Measurements from ENCODE around the gene DNAJB13. TPM values are rescaled to one million over a fixed set of nuclear protein-coding genes. Genes with fewer than 3 reads are reported as not detected.

The DNAJB13 gene
- not detected for total RNA-seq

GRCh38 chr11:73950869-73951710 lies at the start of gene DNAJB13:
TSS of gene DNAJB13 (plus strand) at chr11:73951026. CDS start at chr11:73951070, 44 bp downstream.
- Mint-ChIP-seq H3K36me3 (ENCODE audit: low read depth) (no peaks in the 10 kb centered on the region), H3K27ac (no peak within 1 kb of the TSS), H3K4me1 (ENCODE audit: low read depth) (no peaks in the 10 kb centered on the region), H3K4me3 (no peak within 1 kb of the TSS), H3K9me3 (ENCODE audit: insufficient read depth) (no peaks in the 10 kb centered on the region), H3K27me3 (ENCODE audit: low read depth) (no peaks in the 10 kb centered on the region)
- peak; percentile 40 for DNase-seq
- CTCF ChIA-PET = interaction anchor here (1.5 kb wide), 1 partner anchor 10 kb away, joined by 3 read pairs; no protein-coding TSS in a partner anchor
- ATAC-seq = peak; percentile 60
- POLR2A ChIA-PET = interaction anchor here (0.6 kb wide), 1 partner anchor 17 kb away, joined by 3 read pairs; no protein-coding TSS in a partner anchor

- ChIA-PET CTCF (no interaction called here), POLR2A (no interaction called here)
- Mint-ChIP-seq H3K4me3 (no peak overlapping the region), H3K4me1 (ENCODE audit: low read depth) (no peaks in the 10 kb centered on the region), H3K27me3 (ENCODE audit: low read depth) (no peaks in the 10 kb centered on the region), H3K36me3 (ENCODE audit: low read depth) (peaks cover 21% of the 10 kb centered on the region), H3K27ac (no peak overlapping the region), H3K9me3 (ENCODE audit: insufficient read depth) (no peaks in the 10 kb centered on the region)
- ATAC-seq = no peak
- DNase-seq = no peak
Observed at GRCh38 chr11:73902303-73902702, 48.5 kb upstream of the DNAJB13 start.

DNA sequence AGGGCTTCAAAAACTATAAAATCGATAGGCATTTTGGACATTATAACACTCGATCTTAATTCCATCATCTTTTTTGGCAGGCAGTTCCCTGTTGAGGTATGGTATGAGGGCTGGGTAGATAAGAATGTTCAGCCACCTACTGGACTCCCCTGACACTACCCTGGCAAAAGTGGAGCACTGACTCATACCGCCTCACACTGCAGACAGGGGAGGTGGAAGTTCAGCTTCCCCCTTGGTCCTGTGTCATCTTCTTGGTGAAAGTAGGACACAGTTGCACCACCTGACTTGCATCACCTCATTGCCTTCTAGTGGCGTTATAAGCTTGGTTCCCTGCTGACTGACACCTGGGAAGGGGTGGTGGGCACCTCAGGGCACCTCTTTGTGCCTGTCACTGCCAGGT lies 43.6 kb upstream of the DNAJB13 start:
- ATAC-seq = peak; percentile 70
- POLR2A ChIA-PET = no interaction called here
- H3K27ac Mint-ChIP-seq = no peak overlapping the region

DNA sequence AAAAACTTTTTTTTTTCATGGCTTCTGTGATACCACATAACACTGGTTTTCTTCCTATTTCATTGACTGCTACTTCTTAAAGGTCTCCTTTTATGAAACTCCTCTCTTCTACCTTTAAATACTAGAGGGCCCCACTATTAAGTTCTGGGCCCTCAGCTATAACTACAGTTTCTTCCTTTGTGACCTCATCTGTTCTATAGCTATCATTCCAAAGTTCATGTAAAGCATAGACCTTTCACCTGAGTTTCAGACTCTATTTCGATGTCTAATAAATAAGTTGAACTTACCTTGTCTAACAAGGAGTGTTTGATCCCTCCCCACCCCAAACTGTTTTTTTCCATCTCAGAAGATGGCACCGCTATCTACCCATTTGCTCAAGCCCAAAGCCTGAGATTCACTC lies 38.8 kb upstream of the DNAJB13 start:
- H3K27ac Mint-ChIP-seq = no peak overlapping the region
- no peaks in the 10 kb centered on the region for H3K4me1 Mint-ChIP-seq (ENCODE audit: low read depth)
- DNase-seq = no peak
- no peaks in the 10 kb centered on the region for H3K27me3 Mint-ChIP-seq (ENCODE audit: low read depth)
- no peak overlapping the region for H3K4me3 Mint-ChIP-seq
- POLR2A ChIA-PET = interaction anchor here (1.1 kb wide), 1 partner anchor 26 kb away, joined by 3 read pairs; no protein-coding TSS in a partner anchor
- ATAC-seq = no peak
- peaks cover 13% of the 10 kb centered on the region for H3K36me3 Mint-ChIP-seq (ENCODE audit: low read depth)
- CTCF ChIA-PET = no interaction called here
- H3K9me3 Mint-ChIP-seq (ENCODE audit: insufficient read depth) = no peaks in the 10 kb centered on the region

More for the DNA sequence above, 43.6 kb upstream of the DNAJB13 start:
- no peaks in the 10 kb centered on the region for H3K4me1 Mint-ChIP-seq (ENCODE audit: low read depth)
- no peaks in the 10 kb centered on the region for H3K27me3 Mint-ChIP-seq (ENCODE audit: low read depth)
- H3K9me3 Mint-ChIP-seq (ENCODE audit: insufficient read depth) = no peaks in the 10 kb centered on the region
- DNase-seq = no peak
- H3K36me3 Mint-ChIP-seq (ENCODE audit: low read depth) = peaks cover 6% of the 10 kb centered on the region
- H3K4me3 Mint-ChIP-seq = no peak overlapping the region
- CTCF ChIA-PET = interaction anchor here (1.5 kb wide), 1 partner anchor 26 kb away, joined by 3 read pairs; no protein-coding TSS in a partner anchor

GRCh38 chr11:73913472-73913871 lies 37.4 kb upstream of the DNAJB13 start:
- ChIA-PET POLR2A (no interaction called here), CTCF (no interaction called here)
- Mint-ChIP-seq H3K27me3 (ENCODE audit: low read depth) (no peaks in the 10 kb centered on the region), H3K9me3 (ENCODE audit: insufficient read depth) (no peaks in the 10 kb centered on the region), H3K36me3 (ENCODE audit: low read depth) (peaks cover 20% of the 10 kb centered on the region), H3K4me1 (ENCODE audit: low read depth) (no peaks in the 10 kb centered on the region), H3K27ac (no peak overlapping the region), H3K4me3 (no peak overlapping the region)
- no peak for DNase-seq
- ATAC-seq = no peak

- Mint-ChIP-seq H3K4me3 (no peak overlapping the region), H3K27ac (no peak overlapping the region), H3K36me3 (ENCODE audit: low read depth) (peaks cover 24% of the 10 kb centered on the region), H3K9me3 (ENCODE audit: insufficient read depth) (no peaks in the 10 kb centered on the region), H3K27me3 (ENCODE audit: low read depth) (no peaks in the 10 kb centered on the region), H3K4me1 (ENCODE audit: low read depth) (no peaks in the 10 kb centered on the region)
- ATAC-seq (no peak), DNase-seq (no peak)
- ChIA-PET CTCF (no interaction called here), POLR2A (no interaction called here)
Observed at GRCh38 chr11:73914284-73914683, 36.5 kb upstream of the DNAJB13 start.

- POLR2A ChIA-PET = no interaction called here
- CTCF ChIA-PET = no interaction called here
- Mint-ChIP-seq H3K4me1 (ENCODE audit: low read depth) (no peaks in the 10 kb centered on the region), H3K36me3 (ENCODE audit: low read depth) (peaks cover 30% of the 10 kb centered on the region), H3K9me3 (ENCODE audit: insufficient read depth) (no peaks in the 10 kb centered on the region), H3K27me3 (ENCODE audit: low read depth) (no peaks in the 10 kb centered on the region), H3K27ac (no peak overlapping the region), H3K4me3 (no peak overlapping the region)
- ATAC-seq (no peak), DNase-seq (no peak)
Observed at GRCh38 chr11:73916435-73916834, 34.4 kb upstream of the DNAJB13 start.

GRCh38 chr11:73921180-73921579 lies 29.6 kb upstream of the DNAJB13 start:
- Mint-ChIP-seq H3K9me3 (ENCODE audit: insufficient read depth) (no peaks in the 10 kb centered on the region), H3K4me3 (no peak overlapping the region), H3K36me3 (ENCODE audit: low read depth) (peaks cover 32% of the 10 kb centered on the region), H3K27ac (no peak overlapping the region), H3K27me3 (ENCODE audit: low read depth) (no peaks in the 10 kb centered on the region), H3K4me1 (ENCODE audit: low read depth) (no peaks in the 10 kb centered on the region)
- DNase-seq = no peak
- no peak for ATAC-seq
- ChIA-PET POLR2A (no interaction called here), CTCF (no interaction called here)

DNA sequence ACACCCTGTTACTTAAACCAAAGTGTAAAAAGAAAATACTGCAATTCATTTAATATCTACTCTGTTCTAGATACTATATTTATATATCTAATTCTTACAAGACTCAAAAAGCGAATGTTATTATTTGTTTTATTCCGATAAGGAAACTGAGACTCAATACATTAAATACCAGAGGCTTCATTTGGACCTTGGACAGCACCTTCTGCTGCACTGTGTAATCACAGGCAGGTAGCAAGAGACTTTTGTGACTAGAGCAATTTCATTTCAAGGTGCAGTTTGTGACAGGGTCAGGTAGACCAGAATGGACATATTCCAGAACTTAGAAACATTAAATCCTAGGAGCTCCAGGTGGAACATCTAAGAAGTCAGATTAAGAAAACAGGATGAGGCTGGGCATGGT lies 21.4 kb upstream of the DNAJB13 start:
- peaks cover 25% of the 10 kb centered on the region for H3K36me3 Mint-ChIP-seq (ENCODE audit: low read depth)
- no peaks in the 10 kb centered on the region for H3K9me3 Mint-ChIP-seq (ENCODE audit: insufficient read depth)
- no peak overlapping the region for H3K27ac Mint-ChIP-seq
- ATAC-seq (no peak), DNase-seq (no peak)
- H3K4me3 Mint-ChIP-seq = no peak overlapping the region
- CTCF ChIA-PET = no interaction called here
- H3K27me3 Mint-ChIP-seq (ENCODE audit: low read depth) = no peaks in the 10 kb centered on the region
- POLR2A ChIA-PET = no interaction called here
- H3K4me1 Mint-ChIP-seq (ENCODE audit: low read depth) = no peaks in the 10 kb centered on the region

DNA sequence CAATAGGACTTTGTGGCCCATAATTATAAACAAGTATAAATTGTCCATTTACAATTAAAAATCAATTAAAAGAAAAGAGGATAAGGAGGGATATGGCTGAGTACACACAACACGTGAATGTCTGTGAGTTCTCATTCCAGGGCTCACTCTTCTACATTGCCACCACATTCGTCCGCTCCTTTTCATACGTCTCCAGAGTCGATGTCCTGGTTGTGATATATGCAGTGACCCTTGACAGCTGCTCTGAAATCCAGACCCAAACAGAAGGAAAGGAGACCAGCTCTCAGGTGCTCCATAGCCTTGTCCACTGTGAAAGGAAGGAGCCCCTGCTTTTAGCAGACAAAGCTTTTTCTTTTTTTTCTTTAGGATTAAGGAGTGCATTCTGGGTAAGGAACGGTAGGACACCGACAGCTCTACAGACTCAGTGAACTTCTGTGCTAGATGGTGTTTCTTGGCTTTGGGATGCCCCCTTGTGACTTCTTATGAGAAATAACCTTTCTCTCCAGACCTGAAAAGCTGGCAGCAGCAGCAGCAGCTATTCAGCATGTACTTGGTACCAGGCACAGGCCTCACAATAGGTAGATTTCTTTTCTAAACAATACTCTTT lies 19.7 kb upstream of the DNAJB13 start:
- peaks cover 24% of the 10 kb centered on the region for H3K36me3 Mint-ChIP-seq (ENCODE audit: low read depth)
- ChIA-PET CTCF (interaction anchor here (0.6 to 2.4 kb wide), 9 partner anchors 9 to 650 kb away, joined by 3 to 13 read pairs (median 3); no protein-coding TSS in a partner anchor), POLR2A (no interaction called here)
- H3K4me3 Mint-ChIP-seq = no peak overlapping the region
- DNase-seq (peak; percentile 47), ATAC-seq (peak; percentile 72)
- H3K27ac Mint-ChIP-seq = no peak overlapping the region
- no peaks in the 10 kb centered on the region for H3K27me3 Mint-ChIP-seq (ENCODE audit: low read depth)
- H3K9me3 Mint-ChIP-seq (ENCODE audit: insufficient read depth) = no peaks in the 10 kb centered on the region
- H3K4me1 Mint-ChIP-seq (ENCODE audit: low read depth) = no peaks in the 10 kb centered on the region

GRCh38 chr11:73931951-73932350 lies 18.9 kb upstream of the DNAJB13 start:
- Mint-ChIP-seq H3K9me3 (ENCODE audit: insufficient read depth) (no peaks in the 10 kb centered on the region), H3K27ac (peak overlapping the region; percentile 30), H3K27me3 (ENCODE audit: low read depth) (no peaks in the 10 kb centered on the region), H3K36me3 (ENCODE audit: low read depth) (peaks cover 23% of the 10 kb centered on the region), H3K4me1 (ENCODE audit: low read depth) (no peaks in the 10 kb centered on the region), H3K4me3 (no peak overlapping the region)
- CTCF ChIA-PET = interaction anchor here (0.6 to 2.4 kb wide), 7 partner anchors 9 to 649 kb away, joined by 3 to 13 read pairs (median 3); no protein-coding TSS in a partner anchor
- ATAC-seq (no peak), DNase-seq (no peak)
- POLR2A ChIA-PET = no interaction called here

DNA sequence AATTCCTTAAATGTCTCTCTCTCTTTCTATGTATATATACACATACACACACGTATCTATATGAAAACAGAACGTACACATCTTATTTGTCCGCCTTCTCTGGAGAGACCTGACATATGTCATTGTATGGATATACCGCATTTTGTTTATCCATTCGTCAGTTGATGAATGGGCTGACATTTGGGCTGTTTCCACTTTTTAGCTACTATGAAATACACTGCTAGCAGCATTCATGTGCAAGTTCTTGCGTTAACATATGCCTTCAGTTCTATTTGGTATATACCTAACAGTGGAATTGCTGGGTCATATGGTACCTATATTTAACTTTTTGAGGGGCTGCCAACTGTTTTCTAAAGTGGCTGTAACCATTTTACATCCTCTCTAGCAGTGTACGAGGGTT lies 18.0 kb upstream of the DNAJB13 start:
- ChIA-PET POLR2A (no interaction called here), CTCF (interaction anchor here (0.8 to 2.4 kb wide), 2 partner anchors 28 to 307 kb away, joined by 3 to 13 read pairs; no protein-coding TSS in a partner anchor)
- DNase-seq (no peak), ATAC-seq (no peak)
- Mint-ChIP-seq H3K27ac (no peak overlapping the region), H3K36me3 (ENCODE audit: low read depth) (peaks cover 20% of the 10 kb centered on the region), H3K9me3 (ENCODE audit: insufficient read depth) (no peaks in the 10 kb centered on the region), H3K4me1 (ENCODE audit: low read depth) (no peaks in the 10 kb centered on the region), H3K4me3 (no peak overlapping the region), H3K27me3 (ENCODE audit: low read depth) (no peaks in the 10 kb centered on the region)

Data from activated CD8-positive, alpha-beta T cell treated with anti-CD3 and anti-CD28 coated beads, Interleukin-2, amount 10 ng/mL, durations not matched to agents 7 days and 5 days (primary cell).